LNCAP (cell line): ENCODE results near the gene PRR12.

Source experiments
- CTCF ChIP-seq: fragments of 450-650 bp; IDR thresholded peaks from 2 replicates; pipeline ENCODE4 v1.5.1; 2017; ENCODE audit warnings: mild to moderate bottlenecking

PRR12 gene

GRCh38 chr19:49590971-49591730 lies at the start of gene PRR12:
Gene PRR12, plus strand, starts transcription at chr19:49591182. Its CDS starts 473 bp downstream, at chr19:49591655.
- no peak for TF ChIP-seq CTCF

GRCh38 chr19:49541914-49542313 lies 49.1 kb upstream of the PRR12 start:
- no peak for TF ChIP-seq CTCF

GRCh38 chr19:49542446-49542845 lies 48.5 kb upstream of the PRR12 start:
- TF ChIP-seq CTCF = no peak

- TF ChIP-seq CTCF = no peak
These were observed 48.0 kb upstream of the PRR12 start for GRCh38 chr19:49543032-49543431.

GRCh38 chr19:49544154-49544553 lies 46.8 kb upstream of the PRR12 start:
- no peak for TF ChIP-seq CTCF

GRCh38 chr19:49546825-49547565 lies 44.0 kb upstream of the PRR12 start:
- TF ChIP-seq CTCF = peak; percentile 80

GRCh38 chr19:49549045-49549444 lies 41.9 kb upstream of the PRR12 start:
- TF ChIP-seq CTCF = no peak
